ENCODE measurements around the gene SOX4.

Gene SOX4

DNA sequence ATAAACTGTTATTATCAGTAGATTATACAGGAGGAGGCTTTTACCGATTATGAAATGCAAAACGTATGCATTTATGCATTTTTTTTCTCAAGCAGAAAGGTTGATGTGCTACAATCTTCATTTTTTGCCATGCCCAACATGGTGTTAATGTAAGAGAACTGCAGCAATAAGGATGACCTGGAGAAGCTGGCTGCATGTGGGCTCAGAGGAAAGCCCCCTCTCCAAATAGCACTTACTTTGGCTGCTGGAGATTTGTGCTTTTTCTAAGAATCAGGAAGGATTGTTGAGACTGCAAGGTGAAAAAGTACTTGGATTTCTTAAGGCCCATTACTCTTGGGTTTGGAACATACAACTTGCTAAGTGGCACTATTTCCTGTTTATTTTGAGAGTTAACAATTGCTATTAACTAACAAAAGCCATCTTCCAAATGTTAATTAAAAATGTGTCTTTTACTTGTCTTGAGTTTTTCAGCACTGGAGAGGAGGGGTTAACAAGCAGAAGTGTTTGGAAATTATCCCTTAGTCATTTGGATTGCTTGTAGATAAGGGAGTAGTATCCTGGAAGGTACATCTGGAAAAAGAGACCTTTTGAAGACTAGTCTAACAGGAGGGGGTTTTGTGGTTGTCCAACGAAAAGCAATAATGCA, 5.6 kb downstream of the SOX4 start:
- no peak for DNase-seq (ENCODE audit: extremely low read depth, low read depth)
- TF ChIP-seq, protein P1, sequence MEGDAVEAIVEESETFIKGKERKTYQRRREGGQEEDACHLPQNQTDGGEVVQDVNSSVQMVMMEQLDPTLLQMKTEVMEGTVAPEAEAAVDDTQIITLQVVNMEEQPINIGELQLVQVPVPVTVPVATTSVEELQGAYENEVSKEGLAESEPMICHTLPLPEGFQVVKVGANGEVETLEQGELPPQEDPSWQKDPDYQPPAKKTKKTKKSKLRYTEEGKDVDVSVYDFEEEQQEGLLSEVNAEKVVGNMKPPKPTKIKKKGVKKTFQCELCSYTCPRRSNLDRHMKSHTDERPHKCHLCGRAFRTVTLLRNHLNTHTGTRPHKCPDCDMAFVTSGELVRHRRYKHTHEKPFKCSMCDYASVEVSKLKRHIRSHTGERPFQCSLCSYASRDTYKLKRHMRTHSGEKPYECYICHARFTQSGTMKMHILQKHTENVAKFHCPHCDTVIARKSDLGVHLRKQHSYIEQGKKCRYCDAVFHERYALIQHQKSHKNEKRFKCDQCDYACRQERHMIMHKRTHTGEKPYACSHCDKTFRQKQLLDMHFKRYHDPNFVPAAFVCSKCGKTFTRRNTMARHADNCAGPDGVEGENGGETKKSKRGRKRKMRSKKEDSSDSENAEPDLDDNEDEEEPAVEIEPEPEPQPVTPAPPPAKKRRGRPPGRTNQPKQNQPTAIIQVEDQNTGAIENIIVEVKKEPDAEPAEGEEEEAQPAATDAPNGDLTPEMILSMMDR (IDR thresholded peaks at IDR 0.05; ENCODE audit: low read depth, low read length) = no peak

DNA sequence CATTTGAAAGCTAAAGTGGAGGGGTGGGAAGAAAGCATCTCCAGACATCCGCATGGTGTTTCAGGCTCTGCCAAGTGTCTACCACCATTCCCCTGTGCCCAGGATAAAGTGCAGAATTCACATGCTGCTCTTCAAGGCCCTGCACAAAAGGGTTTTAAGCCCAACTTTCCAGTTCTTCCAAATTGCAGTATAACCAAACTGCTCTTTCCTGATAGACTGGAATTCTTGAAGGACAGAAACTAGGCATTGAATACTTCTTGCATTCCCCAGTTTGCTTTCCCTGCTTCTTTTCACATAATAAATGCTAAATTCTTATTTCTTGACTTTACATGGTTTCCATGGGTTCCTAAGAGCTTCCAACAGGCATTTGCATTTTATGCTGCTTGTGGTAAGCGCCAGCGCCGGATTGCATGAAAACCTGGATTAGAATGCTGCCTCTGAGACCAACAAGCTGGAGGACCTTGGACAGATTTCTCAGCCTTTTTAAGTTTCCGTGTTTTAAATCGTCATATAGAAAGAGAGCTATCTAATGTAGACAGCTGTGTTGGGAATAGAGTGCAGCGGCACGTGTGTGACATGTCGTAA, 7.9 kb downstream of the SOX4 start:
- DNase-seq (ENCODE audit: extremely low read depth, low read depth) = no peak
- TF ChIP-seq, protein P1 (IDR thresholded peaks at IDR 0.05; ENCODE audit: low read depth, low read length) = no peak

DNA sequence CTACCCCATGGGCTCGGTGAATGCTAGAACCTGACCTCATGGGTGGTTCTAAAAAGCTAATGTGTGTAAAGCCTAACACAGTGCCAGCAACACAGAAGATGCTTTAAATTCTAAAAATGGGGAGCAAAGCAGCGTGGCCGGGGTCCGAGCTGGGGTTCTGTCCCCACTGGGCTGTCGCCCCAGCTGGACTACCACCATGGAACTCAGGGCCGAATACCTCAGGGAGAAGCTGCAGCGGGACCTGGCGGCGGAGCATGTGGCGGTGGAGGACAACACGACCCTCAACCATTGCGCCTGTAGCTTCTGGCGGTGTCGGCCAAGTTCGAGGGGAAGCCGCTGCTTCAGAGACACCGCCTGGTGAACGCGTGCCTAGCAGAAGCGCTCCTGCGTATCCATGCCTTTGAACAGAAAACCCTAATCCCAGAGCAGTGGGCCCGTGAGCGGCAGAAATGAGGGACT, 8.4 kb downstream of the SOX4 start:
- DNase-seq (ENCODE audit: extremely low read depth, low read depth) = no peak
- TF ChIP-seq, protein P1 (IDR thresholded peaks at IDR 0.05; ENCODE audit: low read depth, low read length) = no peak

DNA sequence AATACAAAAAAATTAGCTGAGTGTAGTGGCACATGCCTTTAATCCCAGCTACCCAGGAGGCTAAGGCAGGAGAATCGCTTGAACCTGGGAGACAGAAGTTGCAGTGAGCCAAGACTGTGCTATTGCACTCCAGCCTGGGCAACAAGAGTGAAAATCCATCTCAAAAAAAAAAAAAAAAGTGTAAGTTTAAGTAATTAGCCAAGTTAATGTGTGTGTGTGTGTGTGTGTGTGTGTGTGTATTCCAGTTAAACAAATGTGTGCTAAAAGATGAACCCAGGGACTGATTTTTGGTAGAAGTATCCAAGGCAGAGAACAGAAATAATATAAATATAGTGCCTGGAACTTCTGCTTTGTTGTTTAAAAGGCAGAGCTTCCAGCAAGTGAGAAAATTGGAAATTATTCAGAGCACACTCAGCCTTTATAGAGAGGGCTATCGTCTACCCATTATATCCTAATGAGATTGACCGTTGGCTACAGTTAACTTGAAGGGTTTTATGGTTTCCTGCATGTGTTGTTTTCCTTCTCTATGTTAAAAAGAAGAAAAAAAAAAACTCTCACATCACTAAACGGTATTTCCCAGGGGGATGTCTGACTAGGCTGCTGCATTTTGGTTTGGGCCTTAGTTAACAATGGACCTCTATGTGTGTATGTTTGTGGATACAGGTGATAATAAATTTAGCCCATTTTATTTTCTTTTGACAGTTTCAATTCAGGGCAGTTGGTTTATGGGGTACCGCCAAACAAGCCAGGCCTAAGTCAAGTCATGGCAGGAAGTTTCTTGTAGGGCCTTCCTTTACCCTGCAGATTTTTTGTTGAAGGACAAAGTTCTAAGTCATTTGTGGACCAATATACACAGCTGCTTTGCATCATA, 9.8 kb downstream of the SOX4 start:
- TF ChIP-seq, protein P1 (IDR thresholded peaks at IDR 0.05; ENCODE audit: low read depth, low read length) = no peak

DNA sequence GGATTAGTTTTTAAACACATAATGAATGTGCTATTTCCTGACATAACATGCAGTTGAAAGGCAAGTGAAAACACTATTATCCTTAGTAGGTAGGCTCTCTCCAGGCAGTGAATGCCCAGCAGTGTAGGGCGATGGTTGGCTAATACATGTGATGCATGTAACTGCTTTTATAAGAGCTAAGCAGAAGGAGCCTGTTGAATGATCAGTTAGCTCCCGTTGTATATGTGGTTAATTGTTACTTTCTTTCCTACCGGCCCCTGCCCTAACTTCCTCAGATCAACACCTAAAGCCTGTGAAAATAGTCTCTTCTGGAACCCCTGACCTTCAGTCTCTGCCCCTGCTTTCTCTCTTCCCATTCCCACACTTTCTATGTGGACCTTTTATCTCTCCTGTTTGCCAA, 10.5 kb downstream of the SOX4 start:
- TF ChIP-seq, protein P1 (IDR thresholded peaks at IDR 0.05; ENCODE audit: low read depth, low read length) = no peak
- DNase-seq (ENCODE audit: extremely low read depth, low read depth) = no peak

More for the DNA sequence above, 9.8 kb downstream of the SOX4 start:
- DNase-seq (ENCODE audit: extremely low read depth, low read depth) = no peak

DNA sequence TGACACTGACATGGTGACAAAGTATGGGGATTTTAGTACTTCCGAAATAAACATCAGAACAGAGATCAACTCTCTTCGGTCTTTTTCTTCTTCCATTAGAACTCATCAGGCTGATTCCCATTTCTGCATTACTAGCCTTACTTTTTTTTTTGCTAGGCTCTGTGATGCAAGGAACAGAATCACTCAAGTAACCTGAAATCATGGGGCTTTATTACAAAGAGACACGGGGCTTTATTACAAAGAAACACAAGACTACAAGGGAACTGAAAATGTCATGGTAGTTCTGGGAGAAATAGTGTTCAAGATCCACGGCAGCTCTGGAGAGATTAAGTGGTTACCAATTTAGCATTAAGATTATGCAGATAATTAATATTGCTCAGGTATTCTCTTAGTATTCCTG, 11.6 kb downstream of the SOX4 start:
- DNase-seq (ENCODE audit: extremely low read depth, low read depth) = no peak
- TF ChIP-seq, protein P1 (IDR thresholded peaks at IDR 0.05; ENCODE audit: low read depth, low read length) = no peak

DNA sequence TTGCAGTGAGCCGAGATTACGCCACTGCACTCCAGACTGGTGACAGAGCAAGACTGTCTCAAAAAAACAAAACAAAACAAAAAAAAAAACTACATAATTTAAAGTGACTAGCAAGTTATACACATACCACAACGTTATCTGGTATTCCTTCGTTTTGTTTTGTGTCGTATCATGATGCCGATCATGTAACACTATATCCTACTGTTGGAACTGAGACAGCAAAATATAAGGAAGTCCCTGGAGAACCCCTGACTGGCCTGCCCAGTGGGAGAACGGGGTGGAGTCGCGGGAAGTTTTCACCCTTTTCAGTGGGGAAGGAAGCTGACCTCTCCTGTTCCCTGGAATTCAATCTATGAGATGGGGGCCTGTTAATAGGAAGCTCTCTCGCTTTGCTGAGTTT, 15.1 kb downstream of the SOX4 start:
- TF ChIP-seq, protein P1 (IDR thresholded peaks at IDR 0.05; ENCODE audit: low read depth, low read length) = no peak
- no peak for DNase-seq (ENCODE audit: extremely low read depth, low read depth)

Measured in AG09319 (cell line).